Non-pigmented ciliary epithelial cell (primary cell): Measurements from ENCODE around the gene TNFAIP8L1.

Experiments
- DNase-seq: peaks from one replicate; pipeline ENCODE4 v3.0.0-alpha.2; 2010; ENCODE audit warnings: low read depth

The TNFAIP8L1 gene

GRCh38 chr19:4609878-4610511 lies 29.3 kb upstream of the TNFAIP8L1 start:
- DNase-seq: no peak

GRCh38 chr19:4613254-4613751 lies 26.0 kb upstream of the TNFAIP8L1 start:
- no peak for DNase-seq

GRCh38 chr19:4618019-4618418 lies 21.3 kb upstream of the TNFAIP8L1 start:
- DNase-seq: no peak

GRCh38 chr19:4619668-4620294 lies 19.5 kb upstream of the TNFAIP8L1 start:
- no peak for DNase-seq

- no peak for DNase-seq
Measured at GRCh38 chr19:4620675-4621074, 18.6 kb upstream of the TNFAIP8L1 start.

- DNase-seq: no peak
Measured at GRCh38 chr19:4622695-4623421, 16.5 kb upstream of the TNFAIP8L1 start.

- no peak for DNase-seq
Measured at GRCh38 chr19:4624301-4624700, 15.0 kb upstream of the TNFAIP8L1 start.

GRCh38 chr19:4624733-4625362 lies 14.5 kb upstream of the TNFAIP8L1 start:
- no peak for DNase-seq

- peak; percentile 40 for DNase-seq
Measured at GRCh38 chr19:4633140-4633967, 6.0 kb upstream of the TNFAIP8L1 start.

GRCh38 chr19:4635754-4636116 lies 3.6 kb upstream of the TNFAIP8L1 start:
- DNase-seq: no peak

GRCh38 chr19:4636151-4636717 lies 3.1 kb upstream of the TNFAIP8L1 start:
- DNase-seq: no peak

- no peak for DNase-seq
Measured at GRCh38 chr19:4636761-4637160, 2.6 kb upstream of the TNFAIP8L1 start.

- DNase-seq: no peak
Measured at GRCh38 chr19:4638317-4638716, 999 bp upstream of the TNFAIP8L1 start.

- no peak for DNase-seq
Measured at GRCh38 chr19:4639531-4640246, 373 bp downstream of the TNFAIP8L1 start.

GRCh38 chr19:4640247-4641000 lies 1.1 kb downstream of the TNFAIP8L1 start:
- DNase-seq: no peak

GRCh38 chr19:4641132-4641531 lies 1.8 kb downstream of the TNFAIP8L1 start:
- DNase-seq: no peak

GRCh38 chr19:4642625-4643024 lies 3.3 kb downstream of the TNFAIP8L1 start:
- DNase-seq: no peak

- no peak for DNase-seq
Measured at GRCh38 chr19:4645718-4646117, 6.4 kb downstream of the TNFAIP8L1 start.

- no peak for DNase-seq
Measured at GRCh38 chr19:4647676-4648644, 8.6 kb downstream of the TNFAIP8L1 start.
